ENCODE measurements around the gene SS18L1.

SS18L1 gene

DNA sequence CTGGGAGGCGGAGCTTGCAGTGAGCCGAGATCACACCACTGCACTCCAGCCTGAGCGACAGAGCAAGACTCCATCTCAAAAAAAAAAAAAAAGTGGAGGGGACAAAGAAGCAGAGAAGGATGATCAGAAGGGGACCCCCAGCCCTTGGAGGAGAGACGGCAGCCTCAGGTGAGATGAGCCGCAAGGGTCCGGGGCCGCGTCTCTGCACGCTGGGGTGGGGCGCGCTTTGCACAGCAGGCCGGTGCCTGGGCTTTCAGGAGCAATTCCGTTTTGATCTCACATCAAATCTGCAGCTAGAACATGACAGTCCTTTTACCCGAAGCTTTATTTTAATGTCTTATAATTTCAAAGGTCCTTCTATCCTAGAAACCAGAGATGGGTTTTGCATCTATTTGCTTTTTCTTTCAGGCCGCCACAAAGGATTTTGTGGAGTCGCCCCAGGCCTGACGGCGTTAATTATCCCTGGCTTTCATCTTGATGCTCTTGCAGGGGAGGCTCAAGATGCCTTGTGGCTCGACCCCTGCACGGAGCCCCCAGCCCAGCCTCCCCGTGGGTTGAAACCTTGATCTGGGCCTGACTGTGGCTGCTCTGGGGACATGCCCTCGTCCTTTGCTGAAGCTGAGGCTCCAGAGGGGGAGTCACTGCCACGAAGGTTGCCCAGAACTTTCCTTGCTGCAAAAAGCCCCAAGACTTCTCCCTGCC lies 59.3 kb downstream of the SS18L1 start:
- no peak for DNase-seq (ENCODE audit: low spot score)
- TF ChIP-seq, protein P1, sequence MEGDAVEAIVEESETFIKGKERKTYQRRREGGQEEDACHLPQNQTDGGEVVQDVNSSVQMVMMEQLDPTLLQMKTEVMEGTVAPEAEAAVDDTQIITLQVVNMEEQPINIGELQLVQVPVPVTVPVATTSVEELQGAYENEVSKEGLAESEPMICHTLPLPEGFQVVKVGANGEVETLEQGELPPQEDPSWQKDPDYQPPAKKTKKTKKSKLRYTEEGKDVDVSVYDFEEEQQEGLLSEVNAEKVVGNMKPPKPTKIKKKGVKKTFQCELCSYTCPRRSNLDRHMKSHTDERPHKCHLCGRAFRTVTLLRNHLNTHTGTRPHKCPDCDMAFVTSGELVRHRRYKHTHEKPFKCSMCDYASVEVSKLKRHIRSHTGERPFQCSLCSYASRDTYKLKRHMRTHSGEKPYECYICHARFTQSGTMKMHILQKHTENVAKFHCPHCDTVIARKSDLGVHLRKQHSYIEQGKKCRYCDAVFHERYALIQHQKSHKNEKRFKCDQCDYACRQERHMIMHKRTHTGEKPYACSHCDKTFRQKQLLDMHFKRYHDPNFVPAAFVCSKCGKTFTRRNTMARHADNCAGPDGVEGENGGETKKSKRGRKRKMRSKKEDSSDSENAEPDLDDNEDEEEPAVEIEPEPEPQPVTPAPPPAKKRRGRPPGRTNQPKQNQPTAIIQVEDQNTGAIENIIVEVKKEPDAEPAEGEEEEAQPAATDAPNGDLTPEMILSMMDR (IDR thresholded peaks at IDR 0.05; ENCODE audit: borderline replicate concordance, control extremely low read depth, extremely low read depth, insufficient read depth, missing control alignments) = no peak
- in situ Hi-C loops (cut with MboI; ENCODE audit: low sequenced_read_pairs, unreplicated experiment) = no loop called here

DNA sequence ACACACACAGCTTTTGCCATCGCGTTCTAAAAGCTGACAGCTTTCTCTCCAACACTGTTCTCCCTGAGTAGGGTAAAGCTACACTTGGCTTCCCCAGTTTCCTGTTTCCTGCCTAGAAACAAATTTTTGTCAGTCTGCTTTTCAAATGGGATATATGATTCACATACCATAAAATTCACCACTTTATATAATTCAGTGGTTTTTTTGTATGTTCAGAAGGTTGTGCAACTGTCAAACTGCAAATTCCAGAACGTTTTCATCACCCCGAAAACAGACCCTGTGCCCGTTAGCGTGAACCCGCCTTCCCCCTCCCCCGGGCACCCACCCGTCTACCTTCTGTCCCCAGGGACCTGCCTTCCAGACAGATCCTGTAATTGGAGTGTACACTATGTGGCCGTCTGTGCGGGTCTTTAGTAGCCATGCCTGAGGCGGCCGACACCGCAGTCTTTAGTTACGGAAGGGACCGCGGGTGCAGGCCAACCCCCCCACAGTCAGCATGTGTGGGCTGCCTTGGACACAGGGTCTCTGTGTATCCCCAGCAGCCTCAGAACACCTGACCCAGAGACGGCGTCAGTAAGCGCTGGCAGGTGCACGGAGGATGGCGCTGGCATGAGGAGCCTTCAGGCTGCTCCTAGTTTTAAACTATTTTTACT lies 59.9 kb downstream of the SS18L1 start:
- TF ChIP-seq, protein P1 (IDR thresholded peaks at IDR 0.05; ENCODE audit: borderline replicate concordance, control extremely low read depth, extremely low read depth, insufficient read depth, missing control alignments) = no peak
- no peak for DNase-seq (ENCODE audit: low spot score)
- in situ Hi-C loops (cut with MboI; ENCODE audit: low sequenced_read_pairs, unreplicated experiment) = no loop called here

DNA sequence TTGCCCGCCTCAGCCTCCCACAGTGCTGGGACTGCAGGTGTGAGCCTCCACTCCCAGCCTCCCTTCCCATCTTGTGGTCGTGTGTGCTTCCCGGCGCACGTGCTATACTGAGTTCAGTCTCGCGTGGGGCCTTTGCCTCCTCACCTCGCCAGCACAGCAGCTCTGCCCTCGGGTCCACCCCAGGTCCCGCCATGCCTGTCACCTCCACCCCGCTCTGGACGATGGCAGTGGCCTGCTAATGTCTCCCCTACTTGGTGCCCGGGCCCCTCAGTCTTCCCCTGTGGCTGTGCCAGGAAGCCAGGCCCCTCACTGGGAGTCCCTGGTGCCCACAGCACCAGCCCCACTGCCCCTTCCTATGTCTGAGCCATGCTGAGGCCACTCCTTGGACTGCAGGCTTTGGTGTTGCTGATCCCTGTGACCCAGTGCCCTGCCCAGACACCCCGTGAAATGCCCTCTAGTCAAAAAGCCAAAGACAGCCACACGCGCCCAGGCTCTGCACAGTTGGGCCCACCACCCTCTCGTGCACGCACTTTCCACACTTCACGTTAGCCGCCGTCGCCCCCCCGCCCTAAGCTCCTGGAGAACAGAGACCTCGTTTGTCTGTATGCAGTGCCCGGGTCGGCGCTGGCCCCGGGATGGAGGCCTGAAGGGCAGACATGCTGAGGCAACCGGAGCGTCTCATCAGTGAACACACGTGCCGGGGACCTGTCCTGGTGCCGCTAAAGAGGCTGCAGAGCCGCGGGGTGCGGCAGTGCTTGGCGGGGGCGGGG lies 62.2 kb downstream of the SS18L1 start:
- TF ChIP-seq, protein P1 (IDR thresholded peaks at IDR 0.05; ENCODE audit: borderline replicate concordance, control extremely low read depth, extremely low read depth, insufficient read depth, missing control alignments) = no peak
- in situ Hi-C loops (cut with MboI; ENCODE audit: low sequenced_read_pairs, unreplicated experiment) = no loop called here
- no peak for DNase-seq (ENCODE audit: low spot score)

DNA sequence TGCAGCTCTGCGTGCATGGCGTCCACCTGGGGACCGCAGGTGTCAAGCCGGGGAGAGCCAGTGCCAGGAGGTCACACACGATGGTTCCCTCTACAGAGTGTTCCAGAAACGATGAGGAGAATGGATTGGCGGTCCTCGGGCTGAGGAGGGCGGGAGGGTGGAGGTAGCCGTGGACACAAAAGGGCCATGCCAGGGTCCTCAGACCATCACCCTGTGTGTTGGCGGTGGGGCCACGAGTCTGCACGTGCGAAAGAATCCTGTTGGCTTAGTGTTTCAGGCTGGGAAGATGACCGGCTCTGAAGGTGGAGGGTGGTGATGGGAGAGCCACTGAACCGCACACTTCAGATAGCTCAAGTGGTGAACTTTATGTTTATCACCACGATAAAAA lies 62.8 kb downstream of the SS18L1 start:
- TF ChIP-seq, protein P1 (IDR thresholded peaks at IDR 0.05; ENCODE audit: borderline replicate concordance, control extremely low read depth, extremely low read depth, insufficient read depth, missing control alignments) = no peak
- no peak for DNase-seq (ENCODE audit: low spot score)
- in situ Hi-C loops (cut with MboI; ENCODE audit: low sequenced_read_pairs, unreplicated experiment) = no loop called here

DNA sequence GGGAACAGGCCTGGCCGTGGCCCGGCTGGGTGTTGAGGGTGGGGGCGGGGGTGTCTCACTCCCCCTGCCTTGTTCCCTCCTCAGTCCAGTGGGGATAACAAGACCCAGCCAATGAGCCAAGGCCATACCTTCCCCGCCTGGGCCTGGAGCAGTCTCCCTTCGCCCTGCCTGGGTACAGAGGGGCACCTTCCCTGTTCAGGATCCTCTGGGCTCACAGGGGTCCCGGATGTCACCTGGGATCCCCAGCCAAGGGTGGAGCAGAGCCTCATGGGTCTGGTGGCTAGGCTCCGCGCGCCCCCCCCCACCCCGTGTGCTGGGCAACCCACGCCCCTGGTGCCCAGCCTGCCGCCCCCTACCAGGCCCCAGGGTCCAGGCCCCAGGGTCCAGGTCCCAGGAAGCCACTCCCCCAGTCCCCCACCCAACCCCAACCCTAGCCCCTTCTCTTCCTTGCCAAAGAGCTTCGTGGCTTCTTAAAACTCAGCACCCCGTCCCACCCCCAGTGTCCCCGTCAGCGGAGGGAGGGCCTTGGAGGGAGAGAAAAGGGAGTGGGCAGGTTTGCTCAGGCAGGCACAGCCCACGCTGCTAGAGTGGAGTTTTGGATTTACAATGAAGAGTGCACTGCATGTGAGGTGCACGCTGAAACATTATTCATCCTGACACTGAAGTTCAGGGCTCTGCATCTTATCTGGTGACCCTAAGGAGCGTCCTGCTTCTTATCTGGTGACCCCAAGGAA lies 64.7 kb downstream of the SS18L1 start:
- in situ Hi-C loops (cut with MboI; ENCODE audit: low sequenced_read_pairs, unreplicated experiment) = no loop called here
- DNase-seq (ENCODE audit: low spot score) = no peak
- TF ChIP-seq, protein P1 (IDR thresholded peaks at IDR 0.05; ENCODE audit: borderline replicate concordance, control extremely low read depth, extremely low read depth, insufficient read depth, missing control alignments) = no peak

Measured in GM13976 (cell line).